GDM1 (cell line): ENCODE data around the gene MAST4.

Experiments used
- DNase-seq: peaks from one replicate; lab custom pipeline; 2025; lab: John Stamatoyannopoulos, UW

MAST4 gene

GRCh38 chr5:66697796-66698564 lies 101.8 kb downstream of the MAST4 start:
- DNase-seq, result no peak

GRCh38 chr5:66701244-66701643 lies 105.1 kb downstream of the MAST4 start:
- no peak for DNase-seq

- no peak for DNase-seq
These were observed 106.2 kb downstream of the MAST4 start for GRCh38 chr5:66702426-66702825.

GRCh38 chr5:66704790-66705425 lies 108.7 kb downstream of the MAST4 start:
- DNase-seq, result no peak

GRCh38 chr5:66708368-66708767 lies 112.2 kb downstream of the MAST4 start:
- DNase-seq, result no peak

GRCh38 chr5:66710557-66711088 lies 114.4 kb downstream of the MAST4 start:
- no peak for DNase-seq

- no peak for DNase-seq
These were observed 117.8 kb downstream of the MAST4 start for GRCh38 chr5:66713998-66714397.

- no peak for DNase-seq
These were observed 121.5 kb downstream of the MAST4 start for GRCh38 chr5:66717455-66718373.

GRCh38 chr5:66718374-66719002 lies 122.3 kb downstream of the MAST4 start:
- DNase-seq, result no peak

GRCh38 chr5:66720780-66721179 lies 124.6 kb downstream of the MAST4 start:
- no peak for DNase-seq

GRCh38 chr5:66722686-66723085 lies 126.5 kb downstream of the MAST4 start:
- no peak for DNase-seq

GRCh38 chr5:66724349-66725139 lies 128.4 kb downstream of the MAST4 start:
- DNase-seq, result no peak

- no peak for DNase-seq
These were observed 131.4 kb downstream of the MAST4 start for GRCh38 chr5:66727630-66728029.

- DNase-seq, result no peak
These were observed 131.9 kb downstream of the MAST4 start for GRCh38 chr5:66728049-66728448.

GRCh38 chr5:66737096-66737495 lies 140.9 kb downstream of the MAST4 start:
- no peak for DNase-seq

GRCh38 chr5:66738136-66738535 lies 141.9 kb downstream of the MAST4 start:
- no peak for DNase-seq

- DNase-seq, result no peak
These were observed 142.8 kb downstream of the MAST4 start for GRCh38 chr5:66739021-66739420.

- no peak for DNase-seq
These were observed 143.8 kb downstream of the MAST4 start for GRCh38 chr5:66739951-66740350.

- no peak for DNase-seq
These were observed 145.2 kb downstream of the MAST4 start for GRCh38 chr5:66741394-66741793.

GRCh38 chr5:66742083-66742895 lies 146.1 kb downstream of the MAST4 start:
- no peak for DNase-seq
